H1 (cell line): ENCODE measurements around the gene FAM53A. TPM values are rescaled to one million over a fixed set of nuclear protein-coding genes. Genes with fewer than 3 reads are reported as not detected.

Source experiments
- CTCF ChIA-PET: fragments of 300-600 bp; sonication (Branson Sonifier 250); formaldehyde crosslinking; loops from one replicate; lab custom pipeline; 2021; ENCODE audit not compliant: partially characterized antibody; lab: Charles Lee
- POLR2A ChIA-PET: fragments of 300-600 bp; sonication (Branson Sonifier 250); formaldehyde crosslinking; loops from one replicate; lab custom pipeline; 2021; ENCODE audit warnings: inconsistent platforms; ENCODE audit not compliant: partially characterized antibody; lab: Charles Lee
- DNase-seq, 2 experiments: peaks; one replicate each; pipeline versions ENCODE4 v3.0.0 to v3.0.0-alpha.2; 2010 to 2022; ENCODE audit warnings: low spot score in 2 of 2, low read depth in 1 of 2, mixed read lengths in 1 of 2
- FAIRE-seq: peaks from 2 replicates; lab custom pipeline; 2011; peaks lifted over from hg19 to GRCh38; lab: Jason Lieb, UNC
- H2AFZ ChIP-seq: 2 replicates; pipeline ENCODE4 v1.8.1; 2012; ENCODE audit warnings: low read length, inconsistent platforms
- H2AK5ac ChIP-seq: 2 replicates; pipeline ENCODE4 v1.6.1; 2013; ENCODE audit warnings: low read depth, low read length
- H2BK120ac ChIP-seq: replicated peaks from 2 replicates; pipeline ENCODE3; 2013; ENCODE audit warnings: low read depth, low read length, inconsistent platforms
- H2BK12ac ChIP-seq: 2 replicates; pipeline ENCODE4 v1.6.1; 2013; ENCODE audit warnings: low read depth, low read length
- H2BK15ac ChIP-seq: 2 replicates; pipeline ENCODE4 v1.6.1; 2013; ENCODE audit warnings: low read length
- H2BK20ac ChIP-seq: 2 replicates; pipeline ENCODE4 v1.6.1; 2013; ENCODE audit warnings: low read length
- H2BK5ac ChIP-seq: 2 replicates; pipeline ENCODE4 v1.6.1; 2013; ENCODE audit warnings: low read depth, low read length
- H3K14ac ChIP-seq: 2 replicates; pipeline ENCODE4 v1.6.1; 2013; ENCODE audit warnings: inconsistent platforms; ENCODE audit not compliant: insufficient read length
- H3K18ac ChIP-seq: 2 replicates; pipeline ENCODE4 v1.6.1; 2013; ENCODE audit warnings: low read length; ENCODE audit errors: extremely low read depth
- H3K23ac ChIP-seq: 2 replicates; pipeline ENCODE4 v1.6.1; 2013; ENCODE audit warnings: inconsistent platforms; ENCODE audit not compliant: insufficient read length
- H3K23me2 ChIP-seq: 2 replicates; pipeline ENCODE4 v1.6.1; 2013; ENCODE audit warnings: low read depth, low read length
- H3K27ac ChIP-seq: 2 replicates; pipeline ENCODE4 v1.6.1; 2011; ENCODE audit warnings: low read depth, low read length, inconsistent platforms
- H3K27me3 ChIP-seq, 4 experiments: replicated peaks in 1 of 4; 1 replicate in 1 of 4; 2 replicates in 3 of 4; pipeline versions ENCODE4 v1.6.1 to v1.8.1; 2011 to 2013; ENCODE audit warnings: low read length in 3 of 4, mild to moderate bottlenecking in 3 of 4, inconsistent platforms in 2 of 4, mixed read lengths in 2 of 4, moderate library complexity in 1 of 4; ENCODE audit not compliant: control insufficient read depth in 3 of 4, insufficient read depth in 3 of 4; ENCODE audit errors: extremely low read depth in 1 of 4
- H3K36me3 ChIP-seq, 4 experiments: 2 replicates each; pipeline versions ENCODE4 v1.6.1 to v1.8.1; 2011 to 2013; ENCODE audit warnings: mild to moderate bottlenecking in 4 of 4, low read length in 3 of 4, moderate library complexity in 2 of 4, control low read depth in 1 of 4, inconsistent platforms in 1 of 4; ENCODE audit not compliant: insufficient read depth in 4 of 4, control insufficient read depth in 2 of 4
- H3K4ac ChIP-seq: replicated peaks from 2 replicates; pipeline ENCODE3; 2013; ENCODE audit warnings: low read length, low read depth, mixed read lengths, inconsistent platforms; ENCODE audit not compliant: insufficient read length
- H3K4me1 ChIP-seq, 4 experiments: replicated peaks in 1 of 4; 1 replicate in 1 of 4; 2 replicates in 3 of 4; pipeline versions ENCODE4 v1.6.1 to v1.8.1; 2011 to 2013; ENCODE audit warnings: low read length in 3 of 4, inconsistent platforms in 2 of 4, mixed read lengths in 1 of 4; ENCODE audit not compliant: insufficient read depth in 4 of 4, control insufficient read depth in 3 of 4
- H3K4me2 ChIP-seq, 2 experiments: 2 replicates each; pipeline versions ENCODE4 v1.6.1 to v1.8.1; 2011 to 2013; ENCODE audit warnings: low read depth in 2 of 2, low read length in 2 of 2, control low read depth in 1 of 2, inconsistent platforms in 1 of 2, mild to moderate bottlenecking in 1 of 2; ENCODE audit not compliant: insufficient read depth in 1 of 2
- H3K4me3 ChIP-seq, 4 experiments: fragments of 200-600, 300-600 bp in 1 of 4; sonication (generic), shearing (Covaris generic), sonication (Bioruptor Twin) in 1 of 4; 2 replicates each; pipeline versions ENCODE4 v1.5.1 to v1.8.1; 2011 to 2016; ENCODE audit warnings: low read length in 4 of 4, low read depth in 3 of 4, control low read depth in 2 of 4, inconsistent platforms in 2 of 4, mild to moderate bottlenecking in 2 of 4, mixed read lengths in 1 of 4, moderate library complexity in 1 of 4; ENCODE audit not compliant: insufficient read depth in 2 of 4; ENCODE audit errors: extremely low read depth in 1 of 4
- H3K56ac ChIP-seq: replicated peaks from 2 replicates; pipeline ENCODE3; 2013; ENCODE audit warnings: low read depth, mild to moderate bottlenecking, mixed read lengths, low read length, inconsistent platforms; ENCODE audit not compliant: insufficient read length
- H3K79me1 ChIP-seq: 2 replicates; pipeline ENCODE4 v1.6.1; 2013; ENCODE audit warnings: low read depth, low read length, control low read depth
- H3K79me2 ChIP-seq, 2 experiments: 2 replicates each; pipeline versions ENCODE4 v1.6.1 to v1.8.1; 2012 to 2013; ENCODE audit warnings: low read length in 2 of 2, mild to moderate bottlenecking in 2 of 2, inconsistent platforms in 1 of 2; ENCODE audit not compliant: insufficient read depth in 2 of 2, control insufficient read depth in 1 of 2
- H3K9ac ChIP-seq, 4 experiments: replicated peaks in 1 of 4; 1 replicate in 1 of 4; 2 replicates in 3 of 4; pipeline versions ENCODE4 v1.6.1 to v1.8.1; 2011 to 2013; ENCODE audit warnings: low read depth in 3 of 4, low read length in 3 of 4, control low read depth in 2 of 4, mild to moderate bottlenecking in 2 of 4, moderate library complexity in 2 of 4, inconsistent platforms in 1 of 4; ENCODE audit errors: extremely low read depth in 1 of 4
- H3K9me3 ChIP-seq, 2 experiments: 2 replicates each; pipeline versions ENCODE4 v1.6.1 to v1.8.1; 2012 to 2013; ENCODE audit warnings: mild to moderate bottlenecking in 2 of 2, moderate library complexity in 2 of 2, control low read depth in 1 of 2, inconsistent platforms in 1 of 2, low read depth in 1 of 2, low read length in 1 of 2, mixed read lengths in 1 of 2; ENCODE audit not compliant: insufficient read depth in 2 of 2
- H4K20me1 ChIP-seq, 2 experiments: replicated peaks in 1 of 2; 2 replicates each; pipeline versions ENCODE3 to v1.8.1; 2011 to 2013; ENCODE audit warnings: inconsistent platforms in 2 of 2, low read length in 2 of 2, mild to moderate bottlenecking in 1 of 2; ENCODE audit not compliant: insufficient read depth in 2 of 2, control insufficient read depth in 1 of 2
- H4K5ac ChIP-seq: 2 replicates; pipeline ENCODE4 v1.6.1; 2013; ENCODE audit warnings: low read length, low read depth, mixed read lengths, inconsistent platforms; ENCODE audit not compliant: insufficient read length
- H4K8ac ChIP-seq: 2 replicates; pipeline ENCODE4 v1.8.0; 2013; ENCODE audit warnings: mild to moderate bottlenecking, moderate library complexity, low read length, inconsistent platforms; ENCODE audit not compliant: insufficient read depth; ENCODE audit errors: extremely low read depth
- H4K91ac ChIP-seq: replicated peaks from 2 replicates; pipeline ENCODE3; 2013; ENCODE audit warnings: low read length, mixed read lengths, inconsistent platforms; ENCODE audit not compliant: insufficient read length
- ASH2L ChIP-seq: fragments of 200-600, 300-600 bp; sonication (generic); IDR thresholded peaks from one replicate; pipeline ENCODE4 v1.7.1; 2017; ENCODE audit warnings: low read length
- BCL11A ChIP-seq, 2 experiments: IDR thresholded peaks; one replicate each; pipeline ENCODE4 v1.6.1; 2011; ENCODE audit warnings: low read depth in 2 of 2, low read length in 2 of 2, mild to moderate bottlenecking in 2 of 2
- CHD1 ChIP-seq: IDR thresholded peaks from 2 replicates; pipeline ENCODE4 v1.6.1; 2012; ENCODE audit warnings: low read depth, low read length, improper control_type of control experiment
- CREB1 ChIP-seq: IDR thresholded peaks from 2 replicates; pipeline ENCODE4 v1.6.1; 2012; ENCODE audit warnings: inconsistent platforms
- FOSL1 ChIP-seq: IDR thresholded peaks from 2 replicates; pipeline ENCODE4 v1.6.1; 2011; ENCODE audit warnings: mild to moderate bottlenecking, low read depth, low read length, moderate library complexity; ENCODE audit not compliant: insufficient read depth
- GABPA ChIP-seq: IDR thresholded peaks from 2 replicates; pipeline ENCODE4 v1.6.1; 2011; ENCODE audit warnings: mild to moderate bottlenecking, low read length, moderate library complexity, borderline replicate concordance; ENCODE audit not compliant: insufficient read depth
- NANOG ChIP-seq: IDR thresholded peaks from 2 replicates; pipeline ENCODE4 v1.6.1; 2011; ENCODE audit warnings: low read length, low read depth, mild to moderate bottlenecking, inconsistent platforms; ENCODE audit not compliant: insufficient read depth, poor library complexity, severe bottlenecking
- POLR2AphosphoS5 ChIP-seq: IDR thresholded peaks from 2 replicates; pipeline ENCODE4 v1.6.1; 2011; ENCODE audit warnings: low read depth, low read length
- RBBP5 ChIP-seq: IDR thresholded peaks from 2 replicates; pipeline ENCODE4 v1.7.1; 2012; ENCODE audit warnings: low read depth, mild to moderate bottlenecking, inconsistent platforms, low read length, moderate library complexity, borderline replicate concordance
- SAP30 ChIP-seq: fragments of 300-600 bp; sonication (generic); IDR thresholded peaks from 2 replicates; pipeline ENCODE4 v1.7.1; 2012; ENCODE audit warnings: low read length, moderate library complexity, mild to moderate bottlenecking, inconsistent platforms; ENCODE audit not compliant: insufficient read depth, insufficient replicate concordance
- SUZ12 ChIP-seq: fragments of 200-600 bp; sonication (generic); IDR thresholded peaks from 2 replicates; pipeline ENCODE4 v1.6.1; 2012; ENCODE audit warnings: mild to moderate bottlenecking, inconsistent platforms, low read length, moderate library complexity, mixed read lengths
- TAF1 ChIP-seq: IDR thresholded peaks from 2 replicates; pipeline ENCODE4 v1.6.1; 2011; ENCODE audit warnings: mild to moderate bottlenecking, low read depth, low read length
- USF2 ChIP-seq: IDR thresholded peaks from 2 replicates; pipeline ENCODE4 v1.6.1; 2011; ENCODE audit warnings: low read length, improper control_type of control experiment
- WGBS, 2 experiments: shearing (Covaris generic) in 1 of 2; methylation state at CpG; one replicate each; pipeline versions ENCODE4 v1.1.6 to v1.1.7; 2013 to 2015; ENCODE audit warnings: low lambda C conversion rate in 2 of 2, mixed read lengths in 2 of 2, inconsistent platforms in 1 of 2, low coverage in 1 of 2, missing lambda C conversion rate in 1 of 2; ENCODE audit not compliant: insufficient replicate concordance in 2 of 2, insufficient coverage in 1 of 2, insufficient read length in 1 of 2; ENCODE audit errors: extremely low coverage in 1 of 2, missing lambda C conversion rate in 1 of 2; 5-methylcytosine and 5-hydroxymethylcytosine counted together
- polyA plus RNA-seq, 7 experiments: library from polyadenylated mRNA; depleted of rRNA in 3 of 7; stranded (reverse) in 5 of 7; unstranded in 2 of 7; fragments of >200 nt in 5 of 7; fragments of 200-250 nt in 2 of 7; gene quantifications; 1 replicate in 5 of 7; 2 replicates in 1 of 7; 4 replicates in 1 of 7; pipeline versions ENCODE4 v1.2.1 to v1.2.3, GENCODE V29; 2011 to 2013; ENCODE audit warnings: missing spikeins in 2 of 7, mixed read lengths in 2 of 7
- total RNA-seq: library from RNA; stranded (reverse); fragmentation: NEBNext Ultra II Directional; extraction: Animal tissue kit (Norgen Biotek cat#: 25700); gene quantifications from 2 replicates; pipeline ENCODE4 v1.2.1, GENCODE V29; 2021

Gene FAM53A
- total and polyA plus RNA-seq, 2 of the 8 experiments (the other 6 are each of a cell fraction or from before 2014, with no cell fraction given) = 1.9 to 2.0 TPM

DNA sequence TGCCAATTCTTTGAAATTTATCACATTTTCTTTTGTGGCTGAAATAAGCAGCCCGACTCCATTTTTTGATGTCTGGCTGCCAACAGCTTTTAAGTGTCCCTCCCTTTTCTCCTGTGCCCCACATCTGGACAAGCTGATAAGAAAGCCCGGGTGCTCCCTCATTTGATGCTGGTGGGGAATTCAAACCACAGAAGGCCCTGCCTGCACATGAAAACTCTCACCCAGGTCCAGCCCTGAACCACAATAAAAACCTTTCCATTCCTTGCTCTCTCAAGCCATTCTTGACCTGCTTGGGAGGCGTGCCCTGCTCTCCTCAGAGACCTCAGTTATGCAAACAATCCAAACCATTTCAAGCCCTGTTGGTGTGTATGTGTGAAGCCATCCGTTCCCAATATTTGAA lies 93.9 kb downstream of the FAM53A start:
- TF ChIP-seq ASH2L (no peak), BCL11A (IDR thresholded peaks at IDR 0.05; ENCODE audit: low read depth in 2 of 2, low read length in 2 of 2) (no peak), CHD1 (no peak), GABPA (no peak), SAP30 (no peak), NANOG (no peak), TAF1 (no peak), FOSL1 (no peak), CREB1 (no peak), SUZ12 (no peak), RBBP5 (no peak), USF2 (no peak), POLR2AphosphoS5 (no peak)
- TF ChIP-seq, all 59 proteins: peak for 0
- WGBS, 2 experiments = 78% methylated on average over 4 of the region's 4 CpGs; no CpG with 5 or more reads in 1 of the 2 experiments
- H3K14ac ChIP-seq = no peak overlapping the region

More for the DNA sequence above, 93.9 kb downstream of the FAM53A start:
- Histone ChIP-seq H2BK15ac (no peak overlapping the region), H3K18ac (no peak overlapping the region), H2AFZ (no peak overlapping the region), H2BK5ac (no peak overlapping the region), H3K4ac (no peak overlapping the region), H3K56ac (no peak overlapping the region), H3K27ac (no peak overlapping the region), H4K20me1 (no peaks in the 10 kb centered on the region), H3K23ac (no peak overlapping the region), H3K79me2 (no peaks in the 10 kb centered on the region), H3K4me2 (no peak overlapping the region), H3K27me3 (no peaks in the 10 kb centered on the region), H3K23me2 (no peaks in the 10 kb centered on the region), H2BK120ac (no peak overlapping the region), H3K9ac (no peak overlapping the region), H2AK5ac (no peak overlapping the region), H3K4me3 (no peak overlapping the region), H3K4me1 (no peaks in the 10 kb centered on the region), H2BK12ac (no peak overlapping the region), H4K5ac (no peak overlapping the region), H4K91ac (no peak overlapping the region), H3K9me3 (no peaks in the 10 kb centered on the region; a peak in 1 of 4 replicates), H4K8ac (no peak overlapping the region), H3K36me3 (no peaks in the 10 kb centered on the region), H3K79me1 (no peaks in the 10 kb centered on the region), H2BK20ac (no peak overlapping the region)
- DNase-seq (no peak), FAIRE-seq (no peak)
- CTCF ChIA-PET = interaction anchor here (1.0 to 1.3 kb wide), 3 partner anchors 16 to 39 kb away, joined by 3 to 6 read pairs (median 3); no protein-coding TSS in a partner anchor
- POLR2A ChIA-PET = no interaction called here
